ENCODE data around the gene TMEM225B. TPM values are rescaled to one million over a fixed set of nuclear protein-coding genes. Genes with fewer than 3 reads are reported as not detected.

Gene TMEM225B
- total RNA-seq, 2 experiments from 2014 or later = 0.92 to 2.2 TPM

DNA sequence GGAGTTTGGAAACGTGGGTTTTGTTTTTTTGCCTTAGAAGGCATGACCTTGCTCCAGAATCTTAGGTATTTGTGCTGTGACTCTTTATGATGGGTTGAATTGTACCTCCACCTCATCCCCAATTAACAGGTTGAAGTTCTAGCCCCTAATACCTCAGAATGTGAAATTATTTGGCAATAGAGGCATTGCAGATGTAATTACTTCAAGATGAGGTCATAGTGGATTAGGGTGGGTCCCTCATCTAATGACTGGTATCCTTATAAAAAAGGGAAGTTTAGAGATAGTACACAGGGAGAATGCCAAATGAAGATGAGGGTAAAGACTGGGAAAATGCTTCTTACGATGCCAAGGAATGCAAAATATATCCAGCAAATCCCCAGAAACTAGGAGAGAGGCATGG lies 43.1 kb upstream of the TMEM225B start:
- H3K4me1 Mint-ChIP-seq (ENCODE audit: low read depth) = peaks cover 36% of the 10 kb centered on the region
- no peak for DNase-seq
- TF ChIP-seq, protein P1, sequence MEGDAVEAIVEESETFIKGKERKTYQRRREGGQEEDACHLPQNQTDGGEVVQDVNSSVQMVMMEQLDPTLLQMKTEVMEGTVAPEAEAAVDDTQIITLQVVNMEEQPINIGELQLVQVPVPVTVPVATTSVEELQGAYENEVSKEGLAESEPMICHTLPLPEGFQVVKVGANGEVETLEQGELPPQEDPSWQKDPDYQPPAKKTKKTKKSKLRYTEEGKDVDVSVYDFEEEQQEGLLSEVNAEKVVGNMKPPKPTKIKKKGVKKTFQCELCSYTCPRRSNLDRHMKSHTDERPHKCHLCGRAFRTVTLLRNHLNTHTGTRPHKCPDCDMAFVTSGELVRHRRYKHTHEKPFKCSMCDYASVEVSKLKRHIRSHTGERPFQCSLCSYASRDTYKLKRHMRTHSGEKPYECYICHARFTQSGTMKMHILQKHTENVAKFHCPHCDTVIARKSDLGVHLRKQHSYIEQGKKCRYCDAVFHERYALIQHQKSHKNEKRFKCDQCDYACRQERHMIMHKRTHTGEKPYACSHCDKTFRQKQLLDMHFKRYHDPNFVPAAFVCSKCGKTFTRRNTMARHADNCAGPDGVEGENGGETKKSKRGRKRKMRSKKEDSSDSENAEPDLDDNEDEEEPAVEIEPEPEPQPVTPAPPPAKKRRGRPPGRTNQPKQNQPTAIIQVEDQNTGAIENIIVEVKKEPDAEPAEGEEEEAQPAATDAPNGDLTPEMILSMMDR (IDR thresholded peaks at IDR 0.05) = no peak
- ATAC-seq = no peak
- POLR2A ChIA-PET = no interaction called here
- no peaks in the 10 kb centered on the region for H3K27me3 Mint-ChIP-seq
- intact Hi-C loops (cut with micrococcal nuclease) = loop anchor here (10.0 kb wide), 1 partner anchor 50 kb away; the partner anchor contains the start of genes ZKSCAN5 and ZNF394
- H3K36me3 Mint-ChIP-seq (ENCODE audit: low read depth) = peaks cover 35% of the 10 kb centered on the region
- H3K9me3 Mint-ChIP-seq = no peaks in the 10 kb centered on the region
- CTCF ChIA-PET = no interaction called here
- no peak overlapping the region for H3K27ac Mint-ChIP-seq
- H3K4me3 Mint-ChIP-seq = no peak overlapping the region

GRCh38 chr7:99557196-99557607 lies 40.9 kb upstream of the TMEM225B start:
- no peak for ATAC-seq
- CTCF ChIA-PET = interaction anchor here (0.9 to 1.6 kb wide), 7 partner anchors 8 to 362 kb away, joined by 3 to 6 read pairs (median 4); partner anchors contain the start of genes TRIM4, ZKSCAN5 and ZNF394
- Mint-ChIP-seq H3K4me1 (ENCODE audit: low read depth) (peaks cover 50% of the 10 kb centered on the region), H3K27me3 (no peaks in the 10 kb centered on the region), H3K9me3 (no peaks in the 10 kb centered on the region), H3K4me3 (peak overlapping the region; percentile 99), H3K27ac (peak overlapping the region; percentile 100), H3K36me3 (ENCODE audit: low read depth) (peaks cover 49% of the 10 kb centered on the region)
- intact Hi-C loops (cut with micrococcal nuclease) = loop anchor here (10.0 kb wide), 1 partner anchor 52 kb away; the partner anchor contains the start of genes ZKSCAN5 and ZNF394
- TF ChIP-seq, protein P1 (IDR thresholded peaks at IDR 0.05) = no peak
- POLR2A ChIA-PET = interaction anchor here (0.9 to 3.8 kb wide), 8 partner anchors 17 to 362 kb away, joined by 3 to 20 read pairs (median 4); partner anchors contain the start of genes TRIM4, ZNF394 and ZSCAN25
- DNase-seq = no peak

DNA sequence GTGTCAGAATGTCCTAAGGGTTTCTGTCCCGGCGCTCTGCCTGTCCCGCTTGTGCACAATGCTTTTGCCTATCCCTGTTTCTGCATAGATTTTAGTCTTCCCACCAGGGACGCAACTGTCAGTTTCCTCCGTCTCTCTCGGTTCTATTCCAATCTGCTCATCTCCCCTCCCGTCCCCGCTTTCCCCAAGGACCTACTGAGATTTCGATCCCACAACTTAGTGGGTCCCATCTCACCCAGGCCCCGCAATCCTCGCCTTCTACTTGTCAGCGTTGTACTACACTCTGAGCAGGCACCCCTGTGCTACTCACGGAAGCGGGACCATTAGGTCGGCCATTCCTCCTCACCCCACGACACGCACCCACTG lies 40.1 kb upstream of the TMEM225B start:
- H3K9me3 Mint-ChIP-seq = no peaks in the 10 kb centered on the region
- DNase-seq (no peak), ATAC-seq (peak; percentile 55)
- CTCF ChIA-PET = interaction anchor here (0.8 to 1.6 kb wide), 5 partner anchors 7 to 361 kb away, joined by 3 to 4 read pairs (median 4); partner anchors contain the start of gene TRIM4
- TF ChIP-seq, protein P1 (IDR thresholded peaks at IDR 0.05) = no peak
- H3K27me3 Mint-ChIP-seq = no peaks in the 10 kb centered on the region
- H3K27ac Mint-ChIP-seq = peak overlapping the region; percentile 100
- H3K4me3 Mint-ChIP-seq = peak overlapping the region; percentile 99
- POLR2A ChIA-PET = interaction anchor here (0.9 to 3.8 kb wide), 12 partner anchors 15 to 872 kb away, joined by 3 to 20 read pairs (median 4); partner anchors contain the start of genes MEPCE, TMEM225B, TRIM4 and ZNF394
- peaks cover 55% of the 10 kb centered on the region for H3K36me3 Mint-ChIP-seq (ENCODE audit: low read depth)
- H3K4me1 Mint-ChIP-seq (ENCODE audit: low read depth) = peaks cover 52% of the 10 kb centered on the region
- intact Hi-C loops (cut with micrococcal nuclease) = loop anchor here (10.0 kb wide), 1 partner anchor 53 kb away; the partner anchor contains the start of genes ZKSCAN5 and ZNF394

GRCh38 chr7:99558306-99559174 lies 39.5 kb upstream of the TMEM225B start, which contains the start of gene ZNF655:
Gene ZNF655, plus strand, starts transcription at chr7:99558642. Its CDS starts 1,918 bp downstream, at chr7:99560560.
- Mint-ChIP-seq H3K4me3 (peak within 1 kb of the TSS; percentile 99), H3K27ac (peak within 1 kb of the TSS; percentile 100), H3K36me3 (ENCODE audit: low read depth) (peaks cover 56% of the 10 kb centered on the region), H3K4me1 (ENCODE audit: low read depth) (peaks cover 52% of the 10 kb centered on the region), H3K27me3 (no peaks in the 10 kb centered on the region), H3K9me3 (no peaks in the 10 kb centered on the region)
- ATAC-seq (peak; percentile 85), DNase-seq (peak; percentile 96)
- ChIA-PET POLR2A (interaction anchor here (0.9 to 3.8 kb wide), 16 partner anchors 12 to 871 kb away, joined by 3 to 20 read pairs (median 4); partner anchors contain the start of genes MEPCE, TMEM225B, TRIM4 and ZKSCAN1), CTCF (interaction anchor here (0.8 to 1.7 kb wide), 6 partner anchors 10 to 361 kb away, joined by 3 to 4 read pairs (median 4); partner anchors contain the start of gene TRIM4)
- intact Hi-C loops (cut with micrococcal nuclease) = loop anchor here (10.0 kb wide), 1 partner anchor 54 kb away; the partner anchor contains the start of genes ZKSCAN5 and ZNF394
- TF ChIP-seq, protein P1 (IDR thresholded peaks at IDR 0.05) = no peak

Data from activated CD8-positive, alpha-beta T cell treated with anti-CD3 and anti-CD28 coated beads for 36 hours (primary cell).